ENCODE results near the gene C1QB.

C1QB gene

GRCh38 chr1:22612671-22613571 is 40.1 kb upstream of the C1QB start:
- TF ChIP-seq CTCF (IDR thresholded peaks at IDR 0.05; ENCODE audit: low read depth, low read length): no peak
- in situ Hi-C loops (cut with HindIII; ENCODE audit: low sequenced_read_pairs): no loop called here
- no peak overlapping the region for H3K4me3 ChIP-seq (ENCODE audit: low read depth, low read length)
- no peak for DNase-seq (ENCODE audit: low read depth, low spot score)

GRCh38 chr1:22613572-22613918 is 39.5 kb upstream of the C1QB start:
- in situ Hi-C loops (cut with HindIII; ENCODE audit: low sequenced_read_pairs): no loop called here
- no peak overlapping the region for H3K4me3 ChIP-seq (ENCODE audit: low read depth, low read length)
- no peak for DNase-seq (ENCODE audit: low read depth, low spot score)
- TF ChIP-seq CTCF (IDR thresholded peaks at IDR 0.05; ENCODE audit: low read depth, low read length): no peak

GRCh38 chr1:22613951-22614350 is 39.1 kb upstream of the C1QB start:
- TF ChIP-seq CTCF (IDR thresholded peaks at IDR 0.05; ENCODE audit: low read depth, low read length): no peak
- H3K4me3 ChIP-seq (ENCODE audit: low read depth, low read length): no peak overlapping the region
- in situ Hi-C loops (cut with HindIII; ENCODE audit: low sequenced_read_pairs): no loop called here

DNA sequence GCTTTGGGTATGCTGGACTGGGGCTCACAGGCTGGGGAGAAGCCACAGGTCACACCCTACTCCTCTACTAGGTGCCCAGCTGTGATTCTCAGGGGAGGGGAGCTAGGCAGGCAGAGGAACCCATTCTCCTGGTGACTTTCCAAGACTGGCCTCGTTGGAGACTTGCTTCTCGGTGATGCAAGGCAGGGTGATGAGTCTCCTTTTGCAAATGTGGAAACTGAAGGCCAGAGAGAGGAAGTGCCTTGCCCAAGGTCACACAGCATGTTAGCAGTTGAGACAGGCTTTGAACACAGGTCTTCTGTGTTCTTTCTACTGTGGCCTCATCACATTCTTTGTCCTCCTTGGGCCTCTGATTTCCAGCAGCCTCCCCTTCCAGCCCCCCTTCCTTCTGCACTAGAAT is 37.1 kb upstream of the C1QB start:
- no peak overlapping the region for H3K4me3 ChIP-seq (ENCODE audit: low read depth, low read length)
- no peak for DNase-seq (ENCODE audit: low read depth, low spot score)
- in situ Hi-C loops (cut with HindIII; ENCODE audit: low sequenced_read_pairs): no loop called here
- no peak for TF ChIP-seq CTCF (IDR thresholded peaks at IDR 0.05; ENCODE audit: low read depth, low read length)

More at GRCh38 chr1:22613951-22614350, 39.1 kb upstream of the C1QB start:
- no peak for DNase-seq (ENCODE audit: low read depth, low spot score)

GRCh38 chr1:22616571-22616970 is 36.5 kb upstream of the C1QB start:
- DNase-seq (ENCODE audit: low read depth, low spot score): no peak
- TF ChIP-seq CTCF (IDR thresholded peaks at IDR 0.05; ENCODE audit: low read depth, low read length): no peak
- in situ Hi-C loops (cut with HindIII; ENCODE audit: low sequenced_read_pairs): no loop called here
- H3K4me3 ChIP-seq (ENCODE audit: low read depth, low read length): no peak overlapping the region

DNA sequence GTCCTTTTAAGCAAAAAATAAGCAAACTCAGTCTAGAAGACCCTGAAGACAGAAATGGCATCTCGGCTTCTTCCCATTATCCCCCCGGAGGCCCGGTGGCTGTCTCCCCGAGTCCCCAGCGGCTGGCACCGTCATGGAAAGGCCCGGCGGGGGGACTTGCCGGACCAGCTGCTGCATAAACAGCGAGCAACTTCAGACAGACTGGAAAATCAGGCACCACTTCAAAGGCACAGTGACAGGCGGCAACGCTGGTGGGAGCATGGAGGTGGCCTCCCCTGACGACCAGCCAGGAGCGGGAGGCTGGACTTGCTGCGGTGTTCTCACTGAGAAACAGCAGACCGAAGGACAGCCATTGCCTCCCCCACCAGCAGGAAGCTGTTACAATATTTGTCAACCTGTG is 35.0 kb upstream of the C1QB start:
- in situ Hi-C loops (cut with HindIII; ENCODE audit: low sequenced_read_pairs): no loop called here

More for the DNA sequence above, 35.0 kb upstream of the C1QB start:
- no peak for TF ChIP-seq CTCF (IDR thresholded peaks at IDR 0.05; ENCODE audit: low read depth, low read length)
- H3K4me3 ChIP-seq (ENCODE audit: low read depth, low read length): no peak overlapping the region
- DNase-seq (ENCODE audit: low read depth, low spot score): no peak

Data from astrocyte of the spinal cord (primary cell).